ENCODE results near the gene MID1IP1. TPM values are rescaled to one million over a fixed set of nuclear protein-coding genes. Genes with fewer than 3 reads are reported as not detected.

MID1IP1 gene
- total RNA-seq (2014; rRNA removed; shearing (Covaris generic)) (88.6 and 92.7 TPM in 2 replicates), total RNA-seq (2022) (80.4 and 83.4 TPM in 2 replicates), Bru-seq, nascent RNA (percentile 95 among the genes with signal in this experiment), BruChase-seq, experiment 1, labeled RNA remaining after a 6-hour chase (percentile 92 among the genes with signal in this experiment), BruChase-seq, experiment 2, labeled RNA remaining after a 2-hour chase (percentile 96 among the genes with signal in this experiment)
- long read RNA-seq, transcript MID1IP1-201 (2 exons, 2,536 nt), result major isoform, 35 of 50 reads
- long read RNA-seq, partial matches to known transcripts, result 0 of 50 reads
- long read RNA-seq, other reads (novel, unspliced or antisense), result 13 of 50 reads

GRCh38 chrX:38800981-38801845 is at the start of gene MID1IP1:
Gene MID1IP1, plus strand, starts transcription at chrX:38801459. Its CDS starts 3,488 bp downstream, at chrX:38804947.
- H3K9me2 ChIP-seq (ENCODE audit: insufficient read depth, low read length), result no peaks in the 10 kb centered on the region
- peak within 1 kb of the TSS; percentile 83; the same call in 1 of the 2 replicates for H2AFZ ChIP-seq (ENCODE audit: low read length)
- intact Hi-C loops (cut with micrococcal nuclease; ENCODE audit: unreplicated experiment), result loop anchor here (2.0 to 10.0 kb wide), 6 partner anchors 344 to 1844 kb away; partner anchors contain the start of genes CXorf38 and CYBB
- H3K4me3 ChIP-seq (ENCODE audit: low read depth, low read length, poor library complexity, severe bottlenecking), result peak within 1 kb of the TSS; percentile 99
- no peak for TF ChIP-seq CTCF (conservative IDR thresholded peaks at IDR 0.05; ENCODE audit: low read length)
- no peak for TF ChIP-seq EZH2phosphoT487 (IDR thresholded peaks at IDR 0.05; ENCODE audit: borderline replicate concordance, low read depth, low read length)
- peak within 1 kb of the TSS; percentile 81 for H3K4me2 ChIP-seq (ENCODE audit: low read length)
- no TSS peak for BruUV-seq (replicated peaks)
- peaks cover 26% of the 10 kb centered on the region for H3K36me3 ChIP-seq (ENCODE audit: insufficient read depth, low read length)
- CTCF ChIA-PET (ENCODE audit: unreplicated experiment), result no interaction called here
- peak within 1 kb of the TSS; percentile 89 for H3K27ac ChIP-seq (ENCODE audit: low read depth, low read length, poor library complexity, severe bottlenecking)
- H3K4me1 ChIP-seq (ENCODE audit: insufficient read depth, low read length, poor library complexity, severe bottlenecking), result peaks cover 9% of the 10 kb centered on the region
- H3K9me3 ChIP-seq (ENCODE audit: low read length), result no peaks in the 10 kb centered on the region
- H4K20me1 ChIP-seq (ENCODE audit: insufficient read depth, low read length), result no peaks in the 10 kb centered on the region
- POLR2A ChIA-PET, result interaction anchor here (0.5 to 7.7 kb wide), 5 partner anchors 9 to 344 kb away, joined by 3 to 91 read pairs (median 5); no protein-coding TSS in a partner anchor
- peaks cover 38% of the 10 kb centered on the region for H3K79me2 ChIP-seq (ENCODE audit: insufficient read depth, low read depth, low read length)
- peak; percentile 88 for DNase-seq (ENCODE audit: low spot score)

GRCh38 chrX:38754102-38754790 is 47.0 kb upstream of the MID1IP1 start:
- Histone ChIP-seq H3K4me1 (ENCODE audit: insufficient read depth, low read length, poor library complexity, severe bottlenecking) (no peaks in the 10 kb centered on the region), H3K9me3 (ENCODE audit: low read length) (no peaks in the 10 kb centered on the region), H3K79me2 (ENCODE audit: insufficient read depth, low read depth, low read length) (no peaks in the 10 kb centered on the region), H3K36me3 (ENCODE audit: insufficient read depth, low read length) (no peaks in the 10 kb centered on the region), H3K4me2 (ENCODE audit: low read length) (no peak overlapping the region), H2AFZ (ENCODE audit: low read length) (no peak overlapping the region), H3K4me3 (ENCODE audit: low read depth, low read length, poor library complexity, severe bottlenecking) (no peak overlapping the region), H3K27ac (ENCODE audit: low read depth, low read length, poor library complexity, severe bottlenecking) (no peak overlapping the region), H3K9me2 (ENCODE audit: insufficient read depth, low read length) (no peaks in the 10 kb centered on the region), H4K20me1 (ENCODE audit: insufficient read depth, low read length) (no peaks in the 10 kb centered on the region)
- BruUV-seq (replicated peaks), result no TSS peak
- POLR2A ChIA-PET, result no interaction called here
- peak; percentile 48 for DNase-seq (ENCODE audit: low spot score)
- CTCF ChIA-PET (ENCODE audit: unreplicated experiment), result no interaction called here
- TF ChIP-seq EZH2phosphoT487 (IDR thresholded peaks at IDR 0.05; ENCODE audit: borderline replicate concordance, low read depth, low read length) (no peak), CTCF (conservative IDR thresholded peaks at IDR 0.05; ENCODE audit: low read length) (peak; percentile 84)
- intact Hi-C loops (cut with micrococcal nuclease; ENCODE audit: unreplicated experiment), result loop anchor here (5.0 kb wide), 2 partner anchors 233 to 398 kb away; no protein-coding TSS in a partner anchor

Measured in OCI-LY7 (cell line).